ENCODE data around the gene EIF5B.

Gene EIF5B

GRCh38 chr2:99365661-99366060 lies 28.5 kb downstream of the EIF5B start:
- no peak for TF ChIP-seq USF1 (IDR thresholded peaks at IDR 0.05)
- no peak for TF ChIP-seq CEBPB (IDR thresholded peaks at IDR 0.05)
- TF ChIP-seq REST (IDR thresholded peaks at IDR 0.05; ENCODE audit: low read depth): no peak
- TF ChIP-seq TEAD4 (IDR thresholded peaks at IDR 0.05): no peak
- TF ChIP-seq EGR1 (IDR thresholded peaks at IDR 0.05): no peak
- no peak for TF ChIP-seq YY1 (IDR thresholded peaks at IDR 0.05; ENCODE audit: low read depth)
- no peak for TF ChIP-seq TAF1 (IDR thresholded peaks at IDR 0.05; ENCODE audit: low read depth)
- no peak for TF ChIP-seq EP300 (IDR thresholded peaks at IDR 0.05; ENCODE audit: borderline replicate concordance)

- no peak for TF ChIP-seq EP300 (IDR thresholded peaks at IDR 0.05; ENCODE audit: borderline replicate concordance)
- no peak for TF ChIP-seq USF1 (IDR thresholded peaks at IDR 0.05)
- no peak for TF ChIP-seq CREB1 (IDR thresholded peaks at IDR 0.05; ENCODE audit: low read depth)
- no peak for TF ChIP-seq TCF12 (IDR thresholded peaks at IDR 0.05; ENCODE audit: low read depth)
- no peak for TF ChIP-seq YY1 (IDR thresholded peaks at IDR 0.05; ENCODE audit: low read depth)
Observed at GRCh38 chr2:99373144-99373543, 36.0 kb downstream of the EIF5B start.

- no peak for TF ChIP-seq TEAD4 (IDR thresholded peaks at IDR 0.05)
- TF ChIP-seq FOXM1 (IDR thresholded peaks at IDR 0.05; ENCODE audit: borderline replicate concordance, low read depth): no peak
- TF ChIP-seq EGR1 (IDR thresholded peaks at IDR 0.05): no peak
- TF ChIP-seq RAD21 (IDR thresholded peaks at IDR 0.05; ENCODE audit: low read depth): no peak
- TF ChIP-seq MAX (IDR thresholded peaks at IDR 0.05): no peak
- TF ChIP-seq CEBPB (IDR thresholded peaks at IDR 0.05): no peak
- TF ChIP-seq ZBTB7A (IDR thresholded peaks at IDR 0.05; ENCODE audit: low read depth): no peak
- no peak for TF ChIP-seq REST (IDR thresholded peaks at IDR 0.05; ENCODE audit: low read depth)
Observed at GRCh38 chr2:99374747-99375146, 37.6 kb downstream of the EIF5B start.

- TF ChIP-seq RAD21 (IDR thresholded peaks at IDR 0.05; ENCODE audit: low read depth): no peak
- no peak for TF ChIP-seq REST (IDR thresholded peaks at IDR 0.05; ENCODE audit: low read depth)
Observed at GRCh38 chr2:99376254-99376864, 39.2 kb downstream of the EIF5B start.

GRCh38 chr2:99377879-99378278 lies 40.7 kb downstream of the EIF5B start:
- TF ChIP-seq EGR1 (IDR thresholded peaks at IDR 0.05) (no peak), YY1 (IDR thresholded peaks at IDR 0.05; ENCODE audit: low read depth) (no peak), USF1 (IDR thresholded peaks at IDR 0.05) (no peak), CEBPB (IDR thresholded peaks at IDR 0.05) (no peak), TAF1 (IDR thresholded peaks at IDR 0.05; ENCODE audit: low read depth) (no peak), EP300 (IDR thresholded peaks at IDR 0.05; ENCODE audit: borderline replicate concordance) (no peak), FOXM1 (IDR thresholded peaks at IDR 0.05; ENCODE audit: borderline replicate concordance, low read depth) (no peak), ZBTB7A (IDR thresholded peaks at IDR 0.05; ENCODE audit: low read depth) (no peak), CREB1 (IDR thresholded peaks at IDR 0.05; ENCODE audit: low read depth) (no peak), REST (IDR thresholded peaks at IDR 0.05; ENCODE audit: low read depth) (no peak), MAX (IDR thresholded peaks at IDR 0.05) (no peak), TEAD4 (IDR thresholded peaks at IDR 0.05) (no peak)

Measured in Ishikawa (cell line).